HFF-Myc (cell line): ENCODE results near the gene PRR19.

Experiments
- DNase-seq: peaks from one replicate; pipeline ENCODE4 v3.0.0-alpha.2; 2011; ENCODE audit warnings: low read depth; ENCODE audit errors: extremely low read depth
- H3K4me3 ChIP-seq: replicated peaks from 2 replicates; pipeline ENCODE4 v1.5.1; 2011; ENCODE audit warnings: low read depth, mild to moderate bottlenecking, control low read depth, low read length
- CTCF ChIP-seq: IDR thresholded peaks from 2 replicates; pipeline ENCODE4 v1.5.1; 2012; ENCODE audit warnings: mild to moderate bottlenecking, low read depth, low read length, control low read depth; ENCODE audit errors: missing control alignments

The PRR19 gene

GRCh38 chr19:42272989-42273406 lies 28.9 kb upstream of the PRR19 start:
- TF ChIP-seq CTCF = no peak
- no peak overlapping the region for H3K4me3 ChIP-seq
- no peak for DNase-seq

GRCh38 chr19:42273407-42274064 lies 28.4 kb upstream of the PRR19 start:
- no peak overlapping the region for H3K4me3 ChIP-seq
- TF ChIP-seq CTCF = no peak
- DNase-seq = no peak

- DNase-seq = no peak
Observed at GRCh38 chr19:42274065-42274682, 27.8 kb upstream of the PRR19 start.

GRCh38 chr19:42275103-42275502 lies 26.8 kb upstream of the PRR19 start:
- DNase-seq = no peak
- no peak overlapping the region for H3K4me3 ChIP-seq
- TF ChIP-seq CTCF = no peak

More at GRCh38 chr19:42274065-42274682, 27.8 kb upstream of the PRR19 start:
- no peak overlapping the region for H3K4me3 ChIP-seq
- TF ChIP-seq CTCF = no peak

- no peak for TF ChIP-seq CTCF
- DNase-seq = no peak
- no peak overlapping the region for H3K4me3 ChIP-seq
Observed at GRCh38 chr19:42275517-42275916, 26.4 kb upstream of the PRR19 start.

GRCh38 chr19:42276284-42276683 lies 25.6 kb upstream of the PRR19 start:
- H3K4me3 ChIP-seq = no peak overlapping the region
- no peak for TF ChIP-seq CTCF
- no peak for DNase-seq
